ENCODE data around the gene SEMA5B. TPM values are rescaled to one million over a fixed set of nuclear protein-coding genes. Genes with fewer than 3 reads are reported as not detected.

SEMA5B gene
- total RNA-seq, 1 donor from 2014 or later: 68.8 TPM

DNA sequence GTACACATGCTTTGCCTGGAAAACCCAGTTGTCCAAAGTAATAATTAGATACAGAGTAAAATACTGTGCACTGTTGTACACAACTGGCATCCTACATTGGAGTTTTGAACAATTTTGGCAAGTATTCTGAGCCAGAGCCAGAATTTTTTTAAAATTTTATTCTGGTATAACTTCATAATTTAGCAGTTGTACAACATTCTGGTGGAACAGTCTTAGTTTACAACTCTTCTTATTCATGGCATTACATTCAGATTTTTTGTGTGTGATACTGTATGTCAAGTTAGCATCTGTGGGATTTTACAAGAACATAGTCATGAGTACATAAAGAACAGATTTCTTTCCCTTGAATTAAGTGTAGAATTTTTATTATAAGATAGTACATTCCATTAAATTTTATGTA lies 165.2 kb downstream of the SEMA5B start:
- Mint-ChIP-seq H3K27ac (ENCODE audit: unreplicated experiment) (no peak overlapping the region), H3K4me3 (ENCODE audit: unreplicated experiment) (no peak overlapping the region)
- no peak for DNase-seq (ENCODE audit: low spot score)

More for the DNA sequence above, 165.2 kb downstream of the SEMA5B start:
- H3K36me3 Mint-ChIP-seq (ENCODE audit: low read depth): peaks cover 7% of the 10 kb centered on the region
- H3K9me3 Mint-ChIP-seq (ENCODE audit: low read depth): no peaks in the 10 kb centered on the region
- peaks cover 6% of the 10 kb centered on the region for H3K4me1 Mint-ChIP-seq (ENCODE audit: low read depth)
- TF ChIP-seq, protein P1, sequence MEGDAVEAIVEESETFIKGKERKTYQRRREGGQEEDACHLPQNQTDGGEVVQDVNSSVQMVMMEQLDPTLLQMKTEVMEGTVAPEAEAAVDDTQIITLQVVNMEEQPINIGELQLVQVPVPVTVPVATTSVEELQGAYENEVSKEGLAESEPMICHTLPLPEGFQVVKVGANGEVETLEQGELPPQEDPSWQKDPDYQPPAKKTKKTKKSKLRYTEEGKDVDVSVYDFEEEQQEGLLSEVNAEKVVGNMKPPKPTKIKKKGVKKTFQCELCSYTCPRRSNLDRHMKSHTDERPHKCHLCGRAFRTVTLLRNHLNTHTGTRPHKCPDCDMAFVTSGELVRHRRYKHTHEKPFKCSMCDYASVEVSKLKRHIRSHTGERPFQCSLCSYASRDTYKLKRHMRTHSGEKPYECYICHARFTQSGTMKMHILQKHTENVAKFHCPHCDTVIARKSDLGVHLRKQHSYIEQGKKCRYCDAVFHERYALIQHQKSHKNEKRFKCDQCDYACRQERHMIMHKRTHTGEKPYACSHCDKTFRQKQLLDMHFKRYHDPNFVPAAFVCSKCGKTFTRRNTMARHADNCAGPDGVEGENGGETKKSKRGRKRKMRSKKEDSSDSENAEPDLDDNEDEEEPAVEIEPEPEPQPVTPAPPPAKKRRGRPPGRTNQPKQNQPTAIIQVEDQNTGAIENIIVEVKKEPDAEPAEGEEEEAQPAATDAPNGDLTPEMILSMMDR (IDR thresholded peaks at IDR 0.05): no peak
- no peaks in the 10 kb centered on the region for H3K27me3 Mint-ChIP-seq (ENCODE audit: low read depth)

Other genes with a start within 250 kb of the SEMA5B start
- 4.5 to 8.3 TPM (median 4.8 TPM) in 3 replicates for gene HSPBAP1, start 233.9 kb downstream of the SEMA5B start, total RNA-seq
- gene SLC49A4, start 232.7 kb downstream of the SEMA5B start, total RNA-seq: 14.3 to 15.1 TPM (median 14.3 TPM) in 3 replicates
- gene PDIA5, start 39.3 kb upstream of the SEMA5B start, total RNA-seq: 82.7 to 129 TPM (median 128 TPM) in 3 replicates
- 14.4 to 20.2 TPM (median 16.7 TPM) in 3 replicates for gene SEC22A, start 174.2 kb upstream of the SEMA5B start, total RNA-seq